Hematopoietic multipotent progenitor cell (in vitro differentiated cells): ENCODE measurements around the gene FAXDC2. TPM values are rescaled to one million over a fixed set of nuclear protein-coding genes. Genes with fewer than 3 reads are reported as not detected.

Experiments used
- DNase-seq, 3 donors: peaks; one replicate each; pipeline ENCODE4 v3.0.0-alpha.2; 2011 to 2015; ENCODE audit warnings: low read depth in 2 of 3, low spot score in 2 of 3
- small RNA-seq: library from RNA; depleted of rRNA; stranded (forward); fragments of <200 nt; gene quantifications from one replicate; pipeline ENCODE3, GENCODE V24; 2012
- total RNA-seq: library from RNA; depleted of rRNA; stranded (reverse); fragments of >200 nt; gene quantifications from one replicate; pipeline ENCODE4 v1.2.3, GENCODE V29; 2012

The FAXDC2 gene
- total RNA-seq, 1 donor = 9.4 TPM

DNA sequence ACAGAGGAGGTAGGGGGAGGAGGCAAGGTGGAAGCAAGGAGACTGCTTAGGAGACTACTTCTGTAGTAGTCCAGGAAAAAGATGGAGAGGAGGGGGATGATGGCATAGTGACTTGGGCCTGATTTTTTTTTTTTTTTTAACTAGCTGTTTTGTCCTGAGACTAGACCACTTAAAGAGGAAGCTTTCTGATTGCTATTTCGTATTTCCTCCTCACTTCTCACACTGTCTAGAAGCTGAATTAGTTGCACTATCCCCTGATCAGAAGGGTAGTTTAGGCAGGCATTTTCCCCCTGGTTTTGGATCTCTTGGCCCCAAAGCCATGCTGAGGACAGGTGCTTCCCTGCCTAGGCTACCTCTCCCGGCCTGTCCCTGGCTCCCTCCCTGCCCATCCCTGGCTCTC, 80.3 kb downstream of the FAXDC2 start:
- DNase-seq = peak in 1 of 3 donors; percentile 17

Small RNA genes lying within 50 kb of the gene (small RNA-seq; reads per million reads assigned to genes)
- not detected for gene MIR378H

Other genes with a start within 250 kb of the FAXDC2 start
- gene LARP1, start 95.2 kb downstream of the FAXDC2 start, total RNA-seq = 94.0 TPM
- gene CNOT8, start 8.0 kb upstream of the FAXDC2 start, total RNA-seq = 71.4 TPM
- 14.8 TPM for gene GEMIN5, start 87.6 kb upstream of the FAXDC2 start, total RNA-seq
- gene MRPL22, start 90.5 kb upstream of the FAXDC2 start, total RNA-seq = 5.7 TPM
- gene KIF4B, start 163.2 kb upstream of the FAXDC2 start, total RNA-seq = not detected